B cell (primary cell): ENCODE results near the gene MYORG. TPM values are rescaled to one million over a fixed set of nuclear protein-coding genes. Genes with fewer than 3 reads are reported as not detected.
A peak's percentile ranks its signal among the peaks of the same experiment; 100 is the strongest.

Experiments used
- ATAC-seq: fragments of 200-7000 bp; cut with Tn5 transposase; one replicate; pipeline ENCODE4 v1.10.0; 2021; ENCODE audit warnings: low read depth, mild to moderate bottlenecking, moderate number of reproducible peaks, moderate library complexity
- CTCF ChIA-PET: fragments of 350-600 bp; sonication (Branson Sonifier 250); formaldehyde crosslinking; loops from one replicate; lab custom pipeline; 2021; ENCODE audit warnings: antibody characterized with exemption, inconsistent platforms; lab: Charles Lee
- POLR2A ChIA-PET: fragments of 350-600 bp; sonication (Branson Sonifier 250); formaldehyde crosslinking; loops from one replicate; lab custom pipeline; 2021; ENCODE audit warnings: antibody characterized with exemption; lab: Charles Lee
- DNase-seq: peaks from one replicate; pipeline ENCODE4 v3.0.0; 2013
- H2AFZ ChIP-seq: 2 replicates; pipeline ENCODE4 v1.6.1; 2012; ENCODE audit warnings: mild to moderate bottlenecking, low read depth, low read length; ENCODE audit not compliant: insufficient read depth, poor library complexity, severe bottlenecking
- H3K27ac ChIP-seq, 2 donors: 1 replicate in 1 of 2; 2 replicates in 1 of 2; pipeline ENCODE4 v1.5.1; 2012 to 2013; ENCODE audit warnings: low read length in 2 of 2, mild to moderate bottlenecking in 2 of 2, moderate library complexity in 1 of 2
- H3K27me3 ChIP-seq, 4 experiments: fragments of 200-600 bp in 1 of 4; sonication (generic) in 1 of 4; replicated peaks in 1 of 4; 1 replicate in 2 of 4; 2 replicates in 2 of 4; pipeline versions ENCODE4 v1.6.1 to v1.7.0; 2013 to 2016; ENCODE audit warnings: low read length in 3 of 4, mild to moderate bottlenecking in 2 of 4, mixed read lengths in 1 of 4, moderate library complexity in 1 of 4; ENCODE audit not compliant: insufficient read depth in 4 of 4, control insufficient read depth in 3 of 4; ENCODE audit errors: control extremely low read depth in 1 of 4
- H3K36me3 ChIP-seq, 2 experiments: replicated peaks in 1 of 2; 1 replicate in 1 of 2; 2 replicates in 1 of 2; pipeline versions ENCODE4 v1.6.1 to v1.7.1; 2013; ENCODE audit warnings: low read length in 1 of 2; ENCODE audit not compliant: insufficient read depth in 2 of 2, control insufficient read depth in 1 of 2; ENCODE audit errors: control extremely low read depth in 1 of 2, extremely low read depth in 1 of 2
- H3K4me1 ChIP-seq, 2 donors: fragments of 200-600 bp in 1 of 2; sonication (generic) in 1 of 2; 1 replicate in 1 of 2; 2 replicates in 1 of 2; pipeline versions ENCODE4 v1.5.1 to v1.6.1; 2013 to 2017; ENCODE audit warnings: low read length in 2 of 2; ENCODE audit not compliant: control insufficient read depth in 2 of 2, insufficient read depth in 2 of 2
- H3K4me2 ChIP-seq: replicated peaks from 2 replicates; pipeline ENCODE3; 2012; ENCODE audit warnings: mild to moderate bottlenecking, low read depth, low read length; ENCODE audit not compliant: poor library complexity, severe bottlenecking
- H3K4me3 ChIP-seq, 5 experiments: fragments of 200-600 bp in 1 of 5; sonication (generic) in 1 of 5; 1 replicate in 3 of 5; 2 replicates in 2 of 5; pipeline versions ENCODE4 v1.5.1 to v1.7.0; 2011 to 2016; ENCODE audit warnings: low read length in 4 of 5, mild to moderate bottlenecking in 4 of 5, low read depth in 2 of 5, control low read depth in 1 of 5, moderate library complexity in 1 of 5; ENCODE audit not compliant: insufficient read depth in 1 of 5; ENCODE audit errors: control extremely low read depth in 1 of 5, extremely low read depth in 1 of 5
- H3K79me2 ChIP-seq: fragments of 200-600 bp; sonication (generic); one replicate; pipeline ENCODE4 v1.6.0; 2016; ENCODE audit warnings: low read length; ENCODE audit not compliant: control insufficient read depth, insufficient read depth
- H3K9ac ChIP-seq: fragments of 200-600 bp; sonication (generic); 2 replicates; pipeline ENCODE4 v1.6.1; 2017; ENCODE audit warnings: mild to moderate bottlenecking, low read length, moderate library complexity
- H3K9me3 ChIP-seq, 3 donors: one replicate each; pipeline versions ENCODE4 v1.6.1 to v1.7.1; 2013; ENCODE audit warnings: low read length in 2 of 3; ENCODE audit not compliant: control insufficient read depth in 2 of 3, insufficient read depth in 1 of 3; ENCODE audit errors: control extremely low read depth in 1 of 3
- H4K20me1 ChIP-seq: 2 replicates; pipeline ENCODE4 v1.6.0; 2012; ENCODE audit warnings: mild to moderate bottlenecking, low read length; ENCODE audit not compliant: insufficient read depth, control insufficient read depth, poor library complexity, severe bottlenecking
- H3K27ac Mint-ChIP-seq: one replicate; pipeline ENCODE4 v1.8.0; 2021; ENCODE audit warnings: mixed read lengths
- H3K27me3 Mint-ChIP-seq: one replicate; pipeline ENCODE4 v1.8.0; 2021; ENCODE audit warnings: mixed read lengths
- H3K4me1 Mint-ChIP-seq: one replicate; pipeline ENCODE4 v1.8.0; 2021; ENCODE audit warnings: mixed read lengths
- H3K4me3 Mint-ChIP-seq: one replicate; pipeline ENCODE4 v1.8.0; 2021; ENCODE audit warnings: mixed read lengths
- H3K9me3 Mint-ChIP-seq: one replicate; pipeline ENCODE4 v1.8.0; 2022; ENCODE audit warnings: mixed read lengths; ENCODE audit not compliant: insufficient read depth
- EZH2 ChIP-seq: IDR thresholded peaks from 2 replicates; pipeline ENCODE4 v1.6.1; 2012; ENCODE audit warnings: borderline replicate concordance, low read depth, mild to moderate bottlenecking, moderate library complexity, low read length; ENCODE audit not compliant: insufficient read depth, poor library complexity, severe bottlenecking
- intact Hi-C: fragments of 100-400 bp; cut with micrococcal nuclease; formaldehyde crosslinking; loops from one replicate; pipeline ENCODE4 v1.10.0; 2022
- polyA plus RNA-seq: library from polyadenylated mRNA; depleted of rRNA; stranded (reverse); fragments of >200 nt; gene quantifications from 2 replicates; pipeline ENCODE4 v1.2.3, GENCODE V29; 2012
- total RNA-seq, 2 donors: library from RNA; stranded (reverse); fragments of 120-200 nt in 1 of 2; gene quantifications; 1 replicate in 1 of 2; 2 replicates in 1 of 2; pipeline versions ENCODE4 v1.2.3 to v1.2.4, GENCODE V29; 2013 to 2022
- TF ChIP-seq, protein P1 (sequence below): fragments of 200-600 bp; IDR thresholded peaks from one replicate; pipeline ENCODE4 v1.8.0; 2022; ENCODE audit warnings: antibody characterized with exemption, mild to moderate bottlenecking

MYORG gene
- total and polyA plus RNA-seq, 2 donors (not counting 1 experiment from before 2014, with no cell fraction given): 0.27 to 0.37 TPM

GRCh38 chr9:34403554-34404380 is 27.1 kb upstream of the MYORG start:
- Mint-ChIP-seq H3K27me3 (no peaks in the 10 kb centered on the region), H3K4me3 (no peak overlapping the region), H3K4me1 (no peaks in the 10 kb centered on the region), H3K27ac (no peak overlapping the region), H3K9me3 (no peaks in the 10 kb centered on the region)
- Histone ChIP-seq H3K79me2 (no peaks in the 10 kb centered on the region), H3K4me3 (no peak overlapping the region), H3K9ac (no peak overlapping the region), H3K4me2 (no peak overlapping the region), H3K27me3 (no peaks in the 10 kb centered on the region), H3K9me3 (no peaks in the 10 kb centered on the region), H3K36me3 (peaks cover 0 to 12% of the 10 kb centered on the region in 2 experiments), H3K4me1 (no peaks in the 10 kb centered on the region), H2AFZ (no peak overlapping the region), H4K20me1 (no peaks in the 10 kb centered on the region), H3K27ac (no peak overlapping the region)
- DNase-seq (peak; percentile 63), ATAC-seq (peak; percentile 67)
- intact Hi-C loops: loop anchor here (1.0 kb wide), 2 partner anchors 97 to 188 kb away; no protein-coding TSS in a partner anchor
- POLR2A ChIA-PET: no interaction called here
- CTCF ChIA-PET: interaction anchor here (0.5 to 3.3 kb wide), 47 partner anchors 9 to 569 kb away, joined by 3 to 31 read pairs (median 4); partner anchors contain the start of genes ENHO, GALT, MYORG and SIGMAR1
- TF ChIP-seq, protein P1, sequence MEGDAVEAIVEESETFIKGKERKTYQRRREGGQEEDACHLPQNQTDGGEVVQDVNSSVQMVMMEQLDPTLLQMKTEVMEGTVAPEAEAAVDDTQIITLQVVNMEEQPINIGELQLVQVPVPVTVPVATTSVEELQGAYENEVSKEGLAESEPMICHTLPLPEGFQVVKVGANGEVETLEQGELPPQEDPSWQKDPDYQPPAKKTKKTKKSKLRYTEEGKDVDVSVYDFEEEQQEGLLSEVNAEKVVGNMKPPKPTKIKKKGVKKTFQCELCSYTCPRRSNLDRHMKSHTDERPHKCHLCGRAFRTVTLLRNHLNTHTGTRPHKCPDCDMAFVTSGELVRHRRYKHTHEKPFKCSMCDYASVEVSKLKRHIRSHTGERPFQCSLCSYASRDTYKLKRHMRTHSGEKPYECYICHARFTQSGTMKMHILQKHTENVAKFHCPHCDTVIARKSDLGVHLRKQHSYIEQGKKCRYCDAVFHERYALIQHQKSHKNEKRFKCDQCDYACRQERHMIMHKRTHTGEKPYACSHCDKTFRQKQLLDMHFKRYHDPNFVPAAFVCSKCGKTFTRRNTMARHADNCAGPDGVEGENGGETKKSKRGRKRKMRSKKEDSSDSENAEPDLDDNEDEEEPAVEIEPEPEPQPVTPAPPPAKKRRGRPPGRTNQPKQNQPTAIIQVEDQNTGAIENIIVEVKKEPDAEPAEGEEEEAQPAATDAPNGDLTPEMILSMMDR: peak; percentile 100
- TF ChIP-seq EZH2: no peak
